ENCODE results near the gene DDX1.
"Not testable (repeated sequence)": the region's sequence is repeated elsewhere in the genome, so short reads cannot be mapped to it uniquely, and the experiment has no call there.

DDX1 gene

DNA sequence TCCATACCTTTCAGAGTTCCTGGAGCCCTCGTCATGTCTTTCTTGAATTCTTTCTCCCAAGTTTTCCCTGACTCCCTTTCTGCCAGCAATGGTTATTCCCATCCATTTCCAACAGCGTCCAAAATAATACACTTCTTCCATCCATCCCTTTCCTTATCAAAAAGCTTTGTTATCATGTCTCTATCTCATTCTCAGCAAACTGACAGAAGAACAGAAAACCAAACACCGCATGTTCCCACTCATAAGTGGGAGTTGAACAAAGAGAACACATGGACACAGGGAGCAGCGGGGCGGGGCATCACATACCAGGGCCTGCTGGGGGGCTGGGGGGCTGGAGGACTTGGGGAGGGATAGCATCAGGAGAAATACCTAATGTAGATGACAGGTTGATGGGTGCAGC, 86.7 kb downstream of the DDX1 start:
- Mint-ChIP-seq H3K36me3 (ENCODE audit: low read depth) (no peaks in the 10 kb centered on the region), H3K27me3 (no peaks in the 10 kb centered on the region), H3K4me3 (no peak overlapping the region), H3K27ac (no peak overlapping the region), H3K9me3 (no peaks in the 10 kb centered on the region), H3K4me1 (ENCODE audit: low read depth) (no peaks in the 10 kb centered on the region)

DNA sequence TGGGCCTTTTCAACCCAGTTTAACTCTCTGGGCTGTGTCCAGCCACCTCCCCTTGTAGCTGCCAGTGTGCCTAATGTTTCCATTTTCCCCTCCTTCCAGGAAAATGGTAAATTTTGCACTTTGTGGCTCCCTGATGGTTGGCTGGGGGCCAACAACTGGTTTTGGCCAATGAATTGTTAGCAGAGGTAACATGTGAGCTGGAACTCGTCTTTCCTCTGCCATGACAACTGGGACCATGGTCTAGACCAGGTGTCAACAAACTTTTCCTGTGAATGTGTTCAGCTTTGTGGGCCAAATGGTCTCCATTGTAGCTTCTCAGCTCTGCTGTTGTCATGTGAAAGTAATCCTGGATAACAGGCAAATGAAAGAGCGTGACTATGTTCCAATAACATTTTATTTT, 87.2 kb downstream of the DDX1 start:
- Mint-ChIP-seq H3K27me3 (no peaks in the 10 kb centered on the region), H3K4me3 (no peak overlapping the region), H3K36me3 (ENCODE audit: low read depth) (no peaks in the 10 kb centered on the region), H3K4me1 (ENCODE audit: low read depth) (no peaks in the 10 kb centered on the region), H3K9me3 (no peaks in the 10 kb centered on the region), H3K27ac (no peak overlapping the region)

DNA sequence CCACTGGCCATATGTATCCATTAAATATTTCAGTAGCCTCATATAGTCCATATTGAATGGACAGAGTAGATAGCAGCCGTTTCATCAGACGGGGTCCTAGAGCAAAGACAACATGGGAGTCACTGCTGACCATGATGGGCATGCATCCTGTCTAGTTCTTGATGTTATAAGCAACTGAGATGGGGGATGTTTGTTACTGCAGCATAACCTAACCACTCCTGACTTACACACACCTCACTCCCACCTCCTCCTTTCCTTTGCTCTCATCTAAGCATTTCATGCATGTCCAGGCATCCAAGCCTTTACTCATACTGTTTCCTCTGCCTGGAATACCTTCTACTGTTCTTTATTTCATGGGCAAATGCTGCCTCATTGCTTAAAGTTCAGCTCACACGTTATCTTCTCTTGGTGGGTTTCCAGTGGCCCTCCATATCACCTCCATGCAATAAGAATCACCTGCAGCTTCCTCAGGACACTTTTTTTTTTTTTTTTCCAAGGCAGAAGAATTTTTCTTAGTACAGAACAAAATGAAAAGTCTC, 87.8 kb downstream of the DDX1 start:
- Mint-ChIP-seq H3K4me1 (ENCODE audit: low read depth) (no peaks in the 10 kb centered on the region), H3K4me3 (no peak overlapping the region), H3K36me3 (ENCODE audit: low read depth) (no peaks in the 10 kb centered on the region)

DNA sequence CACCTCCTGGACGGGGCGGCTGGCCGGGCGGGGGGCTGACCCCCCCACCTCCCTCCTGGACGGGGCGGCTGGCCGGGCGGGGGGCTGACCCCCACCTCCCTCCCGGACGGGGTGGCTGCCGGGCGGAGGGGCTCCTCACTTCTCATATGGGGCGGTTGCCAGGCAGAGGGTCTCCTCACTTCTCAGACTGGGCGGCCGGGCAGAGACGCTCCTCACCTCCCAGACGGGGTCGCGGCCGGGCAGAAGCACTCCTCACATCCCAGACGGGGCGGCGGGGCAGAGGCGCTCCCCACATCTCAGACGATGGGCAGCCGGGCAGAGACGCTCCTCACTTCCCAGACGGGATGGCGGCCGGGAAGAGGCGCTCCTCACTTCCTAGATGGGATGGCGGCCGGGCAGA, 88.5 kb downstream of the DDX1 start:
- H3K4me3 Mint-ChIP-seq; H3K9me3 Mint-ChIP-seq; H3K36me3 Mint-ChIP-seq (ENCODE audit: low read depth); H3K27ac Mint-ChIP-seq; H3K27me3 Mint-ChIP-seq; H3K4me1 Mint-ChIP-seq (ENCODE audit: low read depth): not testable (repeated sequence)

More for the DNA sequence above, 87.8 kb downstream of the DDX1 start:
- Mint-ChIP-seq H3K27ac (no peak overlapping the region), H3K9me3 (no peaks in the 10 kb centered on the region), H3K27me3 (no peaks in the 10 kb centered on the region)
